Measurements from ENCODE around the gene CHRNA10.

CHRNA10 gene

DNA sequence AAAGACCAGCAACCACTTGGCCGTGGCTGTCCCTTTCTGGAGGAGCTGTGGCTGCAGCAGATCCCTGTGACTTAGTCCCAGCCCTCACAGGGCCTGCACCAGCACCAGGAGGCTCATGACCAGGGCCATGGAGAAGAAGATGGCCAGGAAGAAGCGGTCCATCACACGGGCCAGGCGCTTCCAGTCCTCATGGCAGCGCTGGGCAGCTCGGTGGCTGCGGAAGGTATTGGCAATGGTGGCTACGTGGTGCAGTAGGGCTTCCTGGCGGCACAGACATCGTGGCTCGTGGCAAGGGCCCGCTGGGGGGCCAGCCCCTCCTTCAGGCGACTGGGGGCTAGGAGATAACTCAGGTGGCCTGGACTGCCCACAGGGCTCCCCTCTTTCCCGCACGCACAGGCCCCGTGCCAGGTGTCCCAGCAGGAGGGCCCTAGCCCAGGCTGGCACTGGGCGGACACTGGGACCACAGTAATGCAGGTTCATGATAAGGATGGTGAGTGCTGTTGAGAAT lies 5.1 kb downstream of the CHRNA10 start:
- TF ChIP-seq YY1 (IDR thresholded peaks at IDR 0.05; ENCODE audit: low read depth) (no peak), TCF12 (IDR thresholded peaks at IDR 0.05; ENCODE audit: low read depth) (no peak), FOXM1 (IDR thresholded peaks at IDR 0.05; ENCODE audit: borderline replicate concordance, low read depth) (no peak), CEBPB (IDR thresholded peaks at IDR 0.05) (no peak), RAD21 (IDR thresholded peaks at IDR 0.05; ENCODE audit: low read depth) (no peak), REST (IDR thresholded peaks at IDR 0.05; ENCODE audit: low read depth) (no peak), USF1 (IDR thresholded peaks at IDR 0.05) (no peak), EGR1 (IDR thresholded peaks at IDR 0.05) (no peak), CREB1 (IDR thresholded peaks at IDR 0.05; ENCODE audit: low read depth) (no peak), MAX (IDR thresholded peaks at IDR 0.05) (no peak), EP300 (IDR thresholded peaks at IDR 0.05; ENCODE audit: borderline replicate concordance) (no peak), TAF1 (IDR thresholded peaks at IDR 0.05; ENCODE audit: low read depth) (no peak), ZBTB7A (IDR thresholded peaks at IDR 0.05; ENCODE audit: low read depth) (no peak), TEAD4 (IDR thresholded peaks at IDR 0.05) (no peak)

DNA sequence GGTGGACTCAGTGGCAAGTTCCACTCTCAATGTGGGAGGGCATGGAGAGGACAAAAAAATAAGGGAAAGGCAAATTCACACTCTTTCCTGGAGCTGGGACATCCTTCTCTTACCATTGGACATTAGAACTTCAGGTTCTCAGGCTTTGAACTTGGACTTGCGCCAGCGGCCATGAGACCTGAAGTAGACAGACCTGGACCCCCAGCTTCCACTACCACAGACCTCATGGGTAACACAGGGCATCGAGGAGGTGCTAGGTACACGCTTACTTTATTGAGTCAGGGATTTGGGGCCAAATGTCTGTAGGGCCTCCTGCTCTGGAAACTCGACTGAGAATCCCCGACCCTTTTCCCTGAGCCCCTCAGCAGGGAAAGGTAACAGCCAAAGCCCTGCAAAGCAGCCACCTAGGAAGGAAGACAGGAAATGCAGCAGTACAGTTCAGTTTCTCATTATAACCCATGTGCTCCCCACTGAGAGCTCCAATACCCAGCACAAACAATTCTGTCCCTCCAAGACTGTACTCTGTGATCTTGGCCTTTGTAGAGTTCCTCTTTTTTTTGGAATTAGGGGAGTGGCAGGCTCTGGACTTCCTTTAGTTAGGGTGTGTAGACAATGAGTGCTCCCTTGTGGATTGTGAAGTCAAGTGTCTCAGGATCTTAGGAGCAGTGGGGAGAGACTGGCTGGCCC lies 5.7 kb downstream of the CHRNA10 start:
- TF ChIP-seq RAD21 (IDR thresholded peaks at IDR 0.05; ENCODE audit: low read depth) (no peak), ZBTB7A (IDR thresholded peaks at IDR 0.05; ENCODE audit: low read depth) (no peak)

- TF ChIP-seq ZBTB7A (IDR thresholded peaks at IDR 0.05; ENCODE audit: low read depth) (no peak), TAF1 (IDR thresholded peaks at IDR 0.05; ENCODE audit: low read depth) (no peak)
Measured at GRCh38 chr11:3664032-3664630, 7.1 kb downstream of the CHRNA10 start.

DNA sequence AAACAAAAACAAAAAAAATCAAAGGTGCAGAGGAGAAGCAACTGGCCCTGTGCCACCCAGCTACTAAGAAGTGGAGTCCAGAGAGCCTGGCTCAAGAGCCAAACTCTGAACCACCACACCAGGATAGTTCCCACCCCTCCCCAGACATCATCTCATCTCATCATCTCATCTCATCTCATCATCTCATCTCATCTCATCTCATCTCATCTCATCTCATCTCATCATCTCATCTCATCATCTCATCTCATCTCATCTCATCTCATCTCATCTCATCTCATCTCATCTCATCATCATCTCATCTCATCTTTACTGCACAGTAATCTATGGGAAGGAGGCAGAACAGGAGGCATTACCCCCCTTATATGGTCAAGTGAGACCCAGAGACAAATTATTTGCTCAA lies 8.3 kb downstream of the CHRNA10 start:
- TF ChIP-seq NFIC (IDR thresholded peaks at IDR 0.05) (no peak), TEAD4 (IDR thresholded peaks at IDR 0.05) (no peak), ZBTB7A (IDR thresholded peaks at IDR 0.05; ENCODE audit: low read depth) (no peak), USF1 (IDR thresholded peaks at IDR 0.05) (no peak), EP300 (IDR thresholded peaks at IDR 0.05; ENCODE audit: borderline replicate concordance) (no peak), TAF1 (IDR thresholded peaks at IDR 0.05; ENCODE audit: low read depth) (no peak), EGR1 (IDR thresholded peaks at IDR 0.05) (no peak), TCF12 (IDR thresholded peaks at IDR 0.05; ENCODE audit: low read depth) (no peak), FOXM1 (IDR thresholded peaks at IDR 0.05; ENCODE audit: borderline replicate concordance, low read depth) (no peak), RAD21 (IDR thresholded peaks at IDR 0.05; ENCODE audit: low read depth) (no peak), CREB1 (IDR thresholded peaks at IDR 0.05; ENCODE audit: low read depth) (no peak), CEBPB (IDR thresholded peaks at IDR 0.05) (no peak), YY1 (IDR thresholded peaks at IDR 0.05; ENCODE audit: low read depth) (no peak), MAX (IDR thresholded peaks at IDR 0.05) (no peak), REST (IDR thresholded peaks at IDR 0.05; ENCODE audit: low read depth) (no peak)

GRCh38 chr11:3660960-3661359 lies 10.2 kb downstream of the CHRNA10 start:
- no peak for TF ChIP-seq USF1 (IDR thresholded peaks at IDR 0.05)
- no peak for TF ChIP-seq FOXM1 (IDR thresholded peaks at IDR 0.05; ENCODE audit: borderline replicate concordance, low read depth)
- TF ChIP-seq CEBPB (IDR thresholded peaks at IDR 0.05) = no peak
- no peak for TF ChIP-seq TEAD4 (IDR thresholded peaks at IDR 0.05)
- no peak for TF ChIP-seq ZBTB7A (IDR thresholded peaks at IDR 0.05; ENCODE audit: low read depth)
- no peak for TF ChIP-seq EGR1 (IDR thresholded peaks at IDR 0.05)
- TF ChIP-seq REST (IDR thresholded peaks at IDR 0.05; ENCODE audit: low read depth) = no peak
- no peak for TF ChIP-seq EP300 (IDR thresholded peaks at IDR 0.05; ENCODE audit: borderline replicate concordance)
- no peak for TF ChIP-seq MAX (IDR thresholded peaks at IDR 0.05)
- no peak for TF ChIP-seq CREB1 (IDR thresholded peaks at IDR 0.05; ENCODE audit: low read depth)
- TF ChIP-seq YY1 (IDR thresholded peaks at IDR 0.05; ENCODE audit: low read depth) = no peak
